HL-60 (cell line): ENCODE data around the gene CALR3.

Source experiments
- DNase-seq, 2 experiments: peaks; one replicate each; pipeline ENCODE4 v3.0.0-alpha.2; 2010 to 2020; ENCODE audit warnings: low read depth in 1 of 2, low spot score in 1 of 2
- H3K27ac ChIP-seq: fragments of 250-450 bp; sonication (Bioruptor Pico); replicated peaks from 2 replicates; pipeline ENCODE4 v1.5.1; 2020; ENCODE audit warnings: mild to moderate bottlenecking, moderate library complexity
- H3K27me3 ChIP-seq: fragments of 250-450 bp; sonication (Bioruptor Pico); 2 replicates; pipeline ENCODE4 v1.5.1; 2021; ENCODE audit warnings: mild to moderate bottlenecking, moderate library complexity; ENCODE audit not compliant: insufficient read depth, poor library complexity, severe bottlenecking
- H3K4me3 ChIP-seq: replicated peaks from 2 replicates; pipeline ENCODE4 v1.5.1; 2011; ENCODE audit warnings: mild to moderate bottlenecking, control low read depth, low read length; ENCODE audit not compliant: insufficient read depth
- CTCF ChIP-seq: IDR thresholded peaks from one replicate; pipeline ENCODE4 v1.5.1; 2011; ENCODE audit warnings: low read length, control low read depth, inconsistent platforms; ENCODE audit not compliant: insufficient read depth
- GABPA ChIP-seq: IDR thresholded peaks from 2 replicates; pipeline ENCODE4 v1.6.1; 2012; ENCODE audit warnings: low read depth
- POLR2AphosphoS5 ChIP-seq: IDR thresholded peaks from 2 replicates; pipeline ENCODE4 v1.6.1; 2012; ENCODE audit warnings: low read depth
- REST ChIP-seq: IDR thresholded peaks from 2 replicates; pipeline ENCODE4 v1.6.1; 2012; ENCODE audit warnings: low read depth; ENCODE audit not compliant: insufficient replicate concordance
- SPI1 ChIP-seq: IDR thresholded peaks from 2 replicates; pipeline ENCODE4 v1.6.1; 2012; ENCODE audit warnings: low read depth, mild to moderate bottlenecking, borderline replicate concordance

The CALR3 gene

GRCh38 chr19:16465239-16465638, 30.7 kb downstream of the CALR3 start:
- no peaks in the 10 kb centered on the region for H3K27me3 ChIP-seq
- DNase-seq: no peak
- H3K4me3 ChIP-seq: no peak overlapping the region
- no peak overlapping the region for H3K27ac ChIP-seq
- TF ChIP-seq POLR2AphosphoS5: no peak

DNA sequence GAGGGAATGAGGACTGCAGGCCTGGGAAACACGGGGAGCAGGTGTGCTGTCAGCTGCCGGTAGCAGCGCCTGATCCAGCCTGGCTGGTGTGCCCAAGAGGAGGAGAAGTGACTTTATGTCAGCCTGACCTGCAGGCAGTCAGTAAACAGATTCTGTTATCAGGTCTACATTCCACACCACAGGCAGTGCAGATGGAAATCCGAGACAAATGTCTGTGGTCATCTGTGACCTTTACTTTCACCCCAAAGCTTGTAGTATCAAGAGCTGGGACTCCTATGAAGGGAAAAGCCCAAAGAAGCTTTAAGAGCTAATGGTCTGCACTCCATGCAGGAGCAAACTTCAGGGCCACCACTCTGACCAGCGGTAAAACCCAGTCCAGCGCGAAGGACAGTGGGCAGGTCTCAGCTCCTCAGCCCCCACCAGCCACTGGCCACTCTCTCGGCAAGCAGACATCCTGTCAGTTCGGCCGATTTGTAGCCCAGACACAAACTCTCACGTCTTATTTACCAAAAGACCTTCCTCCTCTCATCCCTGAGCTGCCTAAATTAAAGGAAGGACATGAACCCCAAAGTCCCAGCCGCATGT, 31.9 kb downstream of the CALR3 start:
- Histone ChIP-seq H3K27me3 (no peaks in the 10 kb centered on the region), H3K27ac (no peak overlapping the region), H3K4me3 (no peak overlapping the region)
- TF ChIP-seq GABPA: no peak
- TF ChIP-seq POLR2AphosphoS5: no peak
- TF ChIP-seq SPI1: no peak
- TF ChIP-seq CTCF: no peak
- no peak for TF ChIP-seq REST
- DNase-seq: no peak

GRCh38 chr19:16463341-16463990, 32.5 kb downstream of the CALR3 start:
- TF ChIP-seq GABPA: no peak
- TF ChIP-seq SPI1: no peak
- no peak for TF ChIP-seq REST
- no peak for TF ChIP-seq CTCF
- no peak for TF ChIP-seq POLR2AphosphoS5
- Histone ChIP-seq H3K27me3 (no peaks in the 10 kb centered on the region), H3K4me3 (no peak overlapping the region), H3K27ac (no peak overlapping the region)
- DNase-seq: no peak

GRCh38 chr19:16462757-16463250, 33.2 kb downstream of the CALR3 start:
- H3K27me3 ChIP-seq: no peaks in the 10 kb centered on the region
- no peak for TF ChIP-seq SPI1
- TF ChIP-seq GABPA: no peak
- TF ChIP-seq POLR2AphosphoS5: no peak
- TF ChIP-seq REST: no peak
- H3K4me3 ChIP-seq: no peak overlapping the region
- DNase-seq: no peak
- no peak overlapping the region for H3K27ac ChIP-seq
